Measurements from ENCODE around the gene PIK3IP1.
"Not testable (repeated sequence)": the region's sequence is repeated elsewhere in the genome, so short reads cannot be mapped to it uniquely, and the experiment has no call there.

PIK3IP1 gene

GRCh38 chr22:31248965-31249958 lies 43.0 kb downstream of the PIK3IP1 start:
- DNase-seq (ENCODE audit: low spot score) = no peak

DNA sequence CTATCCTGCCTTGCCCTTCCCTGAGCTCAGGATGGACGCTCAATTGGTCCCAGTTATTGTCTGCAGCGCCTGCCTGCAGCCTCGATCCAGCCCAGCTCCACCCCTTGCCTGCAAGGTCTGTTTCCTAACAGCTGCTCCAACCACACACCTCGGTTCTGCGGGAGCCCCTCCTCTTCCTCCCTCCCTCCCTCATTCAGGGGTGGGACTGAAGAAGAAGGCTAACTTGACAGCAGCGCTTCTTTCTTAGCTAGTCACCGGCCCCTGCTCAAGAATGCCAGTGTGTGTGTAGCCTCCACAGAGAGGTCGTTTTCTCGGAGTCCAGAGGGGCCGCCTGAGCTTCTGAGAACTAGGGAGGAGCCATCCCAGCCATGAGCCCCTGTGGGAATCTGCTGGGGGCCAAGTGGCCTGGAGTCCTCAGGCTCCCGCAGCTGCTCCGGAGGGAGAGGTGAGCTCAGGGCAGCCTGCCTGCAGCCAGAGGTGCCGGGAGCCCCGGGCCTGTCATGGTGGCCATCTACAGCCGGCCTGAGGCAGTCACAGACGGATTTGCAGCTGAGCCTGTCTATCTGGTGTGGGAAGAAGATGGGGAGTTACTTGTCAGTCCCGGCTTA lies 44.0 kb downstream of the PIK3IP1 start:
- DNase-seq (ENCODE audit: low spot score) = no peak

- DNase-seq (ENCODE audit: low spot score) = no peak
Observed at GRCh38 chr22:31247726-31248125, 44.6 kb downstream of the PIK3IP1 start.

GRCh38 chr22:31246687-31247086 lies 45.6 kb downstream of the PIK3IP1 start:
- no peak for DNase-seq (ENCODE audit: low spot score)

DNA sequence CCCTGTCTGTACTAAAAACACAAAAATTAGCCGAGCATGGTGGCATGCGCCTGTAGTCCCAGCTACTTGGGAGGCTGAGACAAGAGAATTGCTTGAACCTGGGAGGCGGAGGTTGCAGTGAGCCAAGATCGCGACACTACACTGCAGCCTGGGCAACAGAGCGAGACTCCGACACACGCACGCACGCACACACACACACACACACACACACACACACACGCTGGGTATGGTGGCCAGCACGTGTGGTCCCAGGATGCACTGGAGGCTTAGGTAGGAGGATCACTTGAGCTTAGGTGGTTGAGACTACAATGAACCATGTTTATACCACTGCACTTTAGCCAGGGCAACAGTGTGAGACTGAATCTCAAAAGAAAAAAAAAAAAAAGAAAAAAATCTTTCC lies 46.3 kb downstream of the PIK3IP1 start:
- DNase-seq (ENCODE audit: low spot score) = not testable (repeated sequence)

- no peak for DNase-seq (ENCODE audit: low spot score)
Observed at GRCh38 chr22:31244943-31245451, 47.3 kb downstream of the PIK3IP1 start.

- DNase-seq (ENCODE audit: low spot score) = no peak
Observed at GRCh38 chr22:31244046-31244942, 48.0 kb downstream of the PIK3IP1 start.

DNA sequence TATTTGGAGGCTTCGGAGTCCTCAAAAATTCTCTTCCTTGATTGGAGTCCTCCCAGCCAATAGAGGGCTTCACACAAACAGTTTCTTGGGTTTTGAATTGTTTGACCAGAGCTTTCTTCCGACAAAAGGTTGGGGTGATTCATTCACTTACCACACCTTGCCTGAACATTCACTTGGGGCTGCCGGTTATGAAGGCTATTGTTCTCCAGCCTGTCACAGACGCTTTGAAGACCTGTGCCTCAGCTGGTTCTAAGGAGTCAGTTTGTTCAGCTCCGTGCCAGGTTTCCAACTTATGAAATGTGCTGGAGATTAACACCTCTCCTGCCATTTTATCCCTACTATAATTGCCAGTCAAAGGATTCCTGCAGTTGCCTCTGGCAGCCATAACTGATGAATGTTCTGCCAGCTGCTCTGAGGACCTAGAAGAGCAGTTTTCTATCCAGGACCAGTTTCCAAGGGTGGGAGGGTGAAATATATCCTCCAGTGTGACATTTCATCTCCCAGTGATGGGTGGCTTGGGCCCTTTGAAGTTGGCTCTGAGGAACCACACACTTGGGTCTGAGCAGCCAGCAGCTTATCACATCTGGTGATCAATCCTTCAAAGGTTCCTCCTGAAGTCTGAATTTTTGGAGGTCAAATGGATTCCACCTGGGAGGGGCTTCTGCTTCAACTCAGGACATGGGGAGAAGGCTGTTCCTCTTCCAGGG lies 48.8 kb downstream of the PIK3IP1 start:
- no peak for DNase-seq (ENCODE audit: low spot score)

DNA sequence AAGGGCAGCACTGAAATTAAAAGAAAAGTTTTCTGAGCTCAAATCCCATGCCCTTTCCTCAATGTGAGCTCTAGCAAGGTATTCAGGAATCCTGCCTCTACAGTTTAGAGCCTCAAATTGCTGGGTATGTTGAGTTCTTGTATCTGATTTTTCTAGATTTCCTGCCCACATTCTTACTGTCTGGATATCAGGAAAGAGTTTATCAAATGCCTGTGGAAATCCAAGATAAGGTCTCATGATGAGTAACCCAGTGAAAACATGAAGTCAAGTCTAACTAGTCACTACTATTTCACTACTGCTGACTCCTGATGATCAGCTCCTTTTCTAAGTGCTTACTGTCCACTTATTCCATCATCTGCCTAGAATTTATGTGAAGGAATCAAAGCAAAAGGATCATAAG lies 50.4 kb downstream of the PIK3IP1 start:
- DNase-seq (ENCODE audit: low spot score) = no peak

DNA sequence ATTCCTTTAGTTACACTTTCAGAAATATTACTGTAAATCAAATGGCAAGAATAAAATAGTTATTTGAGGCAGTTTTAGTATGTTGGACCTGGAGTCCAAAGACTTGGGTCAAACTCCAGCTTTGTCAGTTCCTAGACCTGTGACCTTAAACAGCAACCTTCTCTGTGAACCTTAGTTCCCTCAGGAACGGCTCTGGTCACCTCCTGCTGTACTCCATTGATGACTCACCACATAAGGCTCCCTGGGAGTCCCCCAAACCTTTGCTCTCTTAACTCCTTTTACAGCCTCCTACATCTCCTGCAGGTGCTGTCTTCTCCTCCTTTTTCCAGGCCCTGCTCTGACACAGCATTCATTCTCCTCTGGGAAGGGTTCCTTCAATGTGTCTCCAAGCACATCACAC lies 51.1 kb downstream of the PIK3IP1 start:
- no peak for DNase-seq (ENCODE audit: low spot score)

DNA sequence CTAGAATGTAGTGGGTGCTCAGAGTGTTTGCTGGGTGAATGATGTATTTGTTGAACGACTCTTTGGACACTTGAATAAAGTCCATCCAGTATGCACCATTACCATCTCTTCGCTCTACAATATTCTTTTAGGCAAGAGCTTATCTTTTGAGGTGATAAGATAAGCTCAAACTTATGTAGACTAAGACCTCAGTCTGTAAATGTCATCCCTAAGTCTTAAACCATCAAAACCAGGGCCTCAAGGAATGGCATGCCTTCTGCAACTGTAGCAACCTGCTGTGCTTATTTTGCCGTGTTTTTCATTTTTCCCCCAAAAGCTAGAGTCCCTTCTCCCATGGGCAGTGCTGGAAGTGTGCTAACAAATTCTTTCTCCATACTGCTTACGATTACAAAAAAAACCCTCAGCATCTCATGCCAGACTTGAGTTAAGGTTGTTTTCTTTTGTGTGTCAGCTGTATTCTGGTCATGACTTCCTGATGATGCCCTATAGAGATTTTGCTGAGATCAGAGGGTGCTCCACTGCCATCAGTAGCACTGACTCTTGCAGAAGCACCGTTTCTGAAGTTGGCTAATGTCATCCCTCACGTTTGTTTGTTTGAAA lies 52.4 kb downstream of the PIK3IP1 start:
- no peak for DNase-seq (ENCODE audit: low spot score)

GRCh38 chr22:31238057-31238456 lies 54.2 kb downstream of the PIK3IP1 start:
- DNase-seq (ENCODE audit: low spot score) = no peak

- DNase-seq (ENCODE audit: low spot score) = not testable (repeated sequence)
Observed at GRCh38 chr22:31236044-31236443, 56.2 kb downstream of the PIK3IP1 start.

GRCh38 chr22:31235081-31235480 lies 57.2 kb downstream of the PIK3IP1 start:
- no peak for DNase-seq (ENCODE audit: low spot score)

- DNase-seq (ENCODE audit: low spot score) = no peak
Observed at GRCh38 chr22:31233001-31233400, 59.3 kb downstream of the PIK3IP1 start.

Measured in hematopoietic multipotent progenitor cell treated with erythropoietin and hydrocortisone succinate and interleukin-3 and kit ligand, for 15 days (in vitro differentiated cells).